ENCODE results near the gene CWC27. TPM values are rescaled to one million over a fixed set of nuclear protein-coding genes. Genes with fewer than 3 reads are reported as not detected.

The CWC27 gene
- total RNA-seq, 8 experiments from 2014 or later = 15.1 to 28.0 (median 24.9) TPM

- in situ Hi-C loops (cut with MboI; ENCODE audit: low pct_unique_long_range_greater_than_20kb in 2 of 9, low sequenced_read_pairs in 9 of 9, unreplicated experiment in 9 of 9) = no loop called here
- WGBS, 10 experiments = 82 to 100% (median 94%) methylated on average over 2 to 3 of the region's 3 CpGs
- Histone ChIP-seq H3K27ac (no peak overlapping the region), H3K4me1 (replicated peaks in 1 of 2) (no peaks in the 10 kb centered on the region), H3K4me3 (no peak overlapping the region)
- ATAC-seq (replicated peaks in 6 of 8) = no peak
Observed at GRCh38 chr5:65047225-65047624, 278.5 kb downstream of the CWC27 start.

GRCh38 chr5:65047948-65048690 is 279.4 kb downstream of the CWC27 start:
- in situ Hi-C loops (cut with MboI; ENCODE audit: low pct_unique_long_range_greater_than_20kb in 2 of 9, low sequenced_read_pairs in 9 of 9, unreplicated experiment in 9 of 9) = no loop called here
- no peak for ATAC-seq (replicated peaks in 6 of 8)
- no peaks in the 10 kb centered on the region for H3K4me1 ChIP-seq (replicated peaks in 1 of 2)
- no peak overlapping the region for H3K4me3 ChIP-seq
- H3K27ac ChIP-seq = no peak overlapping the region
- 14 to 100% (median 79%) methylated on average over 1 to 2 of the region's 2 CpGs; no CpG with 5 or more reads in 2 of the 10 experiments for WGBS, 10 experiments

- no peak overlapping the region for H3K4me3 ChIP-seq
- in situ Hi-C loops (cut with MboI; ENCODE audit: low pct_unique_long_range_greater_than_20kb in 2 of 9, low sequenced_read_pairs in 9 of 9, unreplicated experiment in 9 of 9) = no loop called here
- ATAC-seq (replicated peaks in 6 of 8) = no peak
- H3K4me1 ChIP-seq (replicated peaks in 1 of 2) = no peaks in the 10 kb centered on the region
- H3K27ac ChIP-seq = no peak overlapping the region
Observed at GRCh38 chr5:65050140-65050539, 281.4 kb downstream of the CWC27 start.

- peak in 1 of 8 experiments; percentile 54 for ATAC-seq (replicated peaks in 6 of 8)
- in situ Hi-C loops (cut with MboI; ENCODE audit: low pct_unique_long_range_greater_than_20kb in 2 of 9, low sequenced_read_pairs in 9 of 9, unreplicated experiment in 9 of 9) = no loop called here
- 29 to 100% (median 69%) methylated on average over 2 to 4 of the region's 5 CpGs; no CpG with 5 or more reads in 5 of the 10 experiments for WGBS, 10 experiments
Observed at GRCh38 chr5:65050826-65051498, 282.2 kb downstream of the CWC27 start.

GRCh38 chr5:65055938-65056337 is 287.2 kb downstream of the CWC27 start:
- Histone ChIP-seq H3K27ac (no peak overlapping the region), H3K4me1 (replicated peaks in 1 of 2) (no peaks in the 10 kb centered on the region), H3K4me3 (no peak overlapping the region)
- no peak for ATAC-seq (replicated peaks in 6 of 8)
- in situ Hi-C loops (cut with MboI; ENCODE audit: low pct_unique_long_range_greater_than_20kb in 2 of 9, low sequenced_read_pairs in 9 of 9, unreplicated experiment in 9 of 9) = no loop called here
- 0 to 100% (median 95%) methylated on average over 1 of the region's 1 CpG for WGBS, 10 experiments

More at GRCh38 chr5:65050826-65051498, 282.2 kb downstream of the CWC27 start:
- no peak overlapping the region for H3K4me3 ChIP-seq
- H3K4me1 ChIP-seq (replicated peaks in 1 of 2) = no peaks in the 10 kb centered on the region
- no peak overlapping the region for H3K27ac ChIP-seq

- 59 to 100% (median 87%) methylated on average over 1 to 6 of the region's 6 CpGs; no CpG with 5 or more reads in 2 of the 10 experiments for WGBS, 10 experiments
- Histone ChIP-seq H3K4me3 (no peak overlapping the region), H3K27ac (no peak overlapping the region), H3K4me1 (replicated peaks in 1 of 2) (peaks cover 0 to 6% of the 10 kb centered on the region in 2 donors)
- in situ Hi-C loops (cut with MboI; ENCODE audit: low pct_unique_long_range_greater_than_20kb in 2 of 9, low sequenced_read_pairs in 9 of 9, unreplicated experiment in 9 of 9) = no loop called here
- peak in 1 of 8 experiments; percentile 11 for ATAC-seq (replicated peaks in 6 of 8)
Observed at GRCh38 chr5:65059681-65060598, 291.2 kb downstream of the CWC27 start.

GRCh38 chr5:65061250-65061973 is 292.7 kb downstream of the CWC27 start:
- ATAC-seq (replicated peaks in 6 of 8) = no peak
- WGBS, 10 experiments = 62 to 100% (median 91%) methylated on average over 2 to 8 of the region's 9 CpGs; no CpG with 5 or more reads in 1 of the 10 experiments
- in situ Hi-C loops (cut with MboI; ENCODE audit: low pct_unique_long_range_greater_than_20kb in 2 of 9, low sequenced_read_pairs in 9 of 9, unreplicated experiment in 9 of 9) = no loop called here

GRCh38 chr5:65061974-65062353 is 293.2 kb downstream of the CWC27 start:
- ATAC-seq (replicated peaks in 6 of 8) = no peak
- H3K4me3 ChIP-seq = no peak overlapping the region
- in situ Hi-C loops (cut with MboI; ENCODE audit: low pct_unique_long_range_greater_than_20kb in 2 of 9, low sequenced_read_pairs in 9 of 9, unreplicated experiment in 9 of 9) = no loop called here
- no peak overlapping the region for H3K27ac ChIP-seq
- 50 to 100% (median 83%) methylated on average over 1 of the region's 1 CpG; no CpG with 5 or more reads in 4 of the 10 experiments for WGBS, 10 experiments
- peaks cover 6 to 10% of the 10 kb centered on the region in 2 donors for H3K4me1 ChIP-seq (replicated peaks in 1 of 2)

More at GRCh38 chr5:65061250-65061973, 292.7 kb downstream of the CWC27 start:
- H3K4me1 ChIP-seq (replicated peaks in 1 of 2) = peaks cover 5 to 6% of the 10 kb centered on the region in 2 donors
- no peak overlapping the region for H3K27ac ChIP-seq
- H3K4me3 ChIP-seq = no peak overlapping the region

GRCh38 chr5:65062469-65063083 is 293.8 kb downstream of the CWC27 start:
- WGBS, 10 experiments = 0 to 67% (median 50%) methylated on average over 2 to 5 of the region's 6 CpGs; no CpG with 5 or more reads in 1 of the 10 experiments
- Histone ChIP-seq H3K4me3 (no peak overlapping the region), H3K4me1 (replicated peaks in 1 of 2) (peaks cover 6 to 10% of the 10 kb centered on the region in 2 donors), H3K27ac (no peak overlapping the region)
- in situ Hi-C loops (cut with MboI; ENCODE audit: low pct_unique_long_range_greater_than_20kb in 2 of 9, low sequenced_read_pairs in 9 of 9, unreplicated experiment in 9 of 9) = no loop called here
- peak; percentile 65 to 97 (median 81) for ATAC-seq (replicated peaks in 6 of 8)

GRCh38 chr5:65065001-65065511 is 296.3 kb downstream of the CWC27 start:
- no peak for ATAC-seq (replicated peaks in 6 of 8)
- in situ Hi-C loops (cut with MboI; ENCODE audit: low pct_unique_long_range_greater_than_20kb in 2 of 9, low sequenced_read_pairs in 9 of 9, unreplicated experiment in 9 of 9) = no loop called here

GRCh38 chr5:65066387-65067146 is 297.8 kb downstream of the CWC27 start:
- ATAC-seq (replicated peaks in 6 of 8) = peak in 5 of 8 experiments; percentile 67 to 85 (median 75)
- no peak overlapping the region for H3K4me3 ChIP-seq
- in situ Hi-C loops (cut with MboI; ENCODE audit: low pct_unique_long_range_greater_than_20kb in 2 of 9, low sequenced_read_pairs in 9 of 9, unreplicated experiment in 9 of 9) = no loop called here
- H3K4me1 ChIP-seq (replicated peaks in 1 of 2) = peaks cover 6 to 12% of the 10 kb centered on the region in 2 donors
- WGBS, 10 experiments = 0 to 100% (median 38%) methylated on average over 1 to 5 of the region's 5 CpGs; no CpG with 5 or more reads in 1 of the 10 experiments
- H3K27ac ChIP-seq = no peak overlapping the region

More at GRCh38 chr5:65065001-65065511, 296.3 kb downstream of the CWC27 start:
- H3K27ac ChIP-seq = no peak overlapping the region
- WGBS, 10 experiments = 72 to 100% (median 95%) methylated on average over 1 to 2 of the region's 2 CpGs; no CpG with 5 or more reads in 1 of the 10 experiments
- peaks cover 6 to 12% of the 10 kb centered on the region in 2 donors for H3K4me1 ChIP-seq (replicated peaks in 1 of 2)
- no peak overlapping the region for H3K4me3 ChIP-seq
